Type B pancreatic cell (in vitro differentiated cells): Measurements from ENCODE around the gene ABHD2. TPM values are rescaled to one million over a fixed set of nuclear protein-coding genes. Genes with fewer than 3 reads are reported as not detected.

Source experiments
- DNase-seq: peaks from one replicate; pipeline ENCODE4 v3.0.0; 2021; ENCODE audit warnings: mixed read lengths; ENCODE audit not compliant: unreplicated experiment; ENCODE audit errors: extremely low spot score
- H3K27ac Mint-ChIP-seq: 2 replicates; pipeline ENCODE4 v1.8.0; 2021; ENCODE audit warnings: mild to moderate bottlenecking, mixed read lengths
- H3K27me3 Mint-ChIP-seq: 2 replicates; pipeline ENCODE4 v1.8.0; 2021; ENCODE audit warnings: mixed read lengths
- H3K36me3 Mint-ChIP-seq: 2 replicates; pipeline ENCODE4 v1.8.0; 2021; ENCODE audit warnings: mixed read lengths
- H3K4me1 Mint-ChIP-seq: one replicate; pipeline ENCODE4 v1.8.0; 2021; ENCODE audit warnings: mixed read lengths; ENCODE audit not compliant: unreplicated experiment
- H3K4me3 Mint-ChIP-seq: 2 replicates; pipeline ENCODE4 v1.8.0; 2021; ENCODE audit warnings: mild to moderate bottlenecking, mixed read lengths
- H3K9me3 Mint-ChIP-seq: 2 replicates; pipeline ENCODE4 v1.8.0; 2021; ENCODE audit warnings: mixed read lengths
- total RNA-seq: library from RNA; stranded (reverse); gene quantifications from 2 replicates; pipeline ENCODE4 v1.2.1, GENCODE V29; 2021; ENCODE audit warnings: low replicate concordance
- TF ChIP-seq, protein P1 (sequence below): fragments of 200-600 bp; sonication (generic); conservative IDR thresholded peaks from 2 replicates; pipeline ENCODE4 v1.5.0; 2021; ENCODE audit warnings: antibody characterized with exemption, mild to moderate bottlenecking

The ABHD2 gene
- total RNA-seq, 1 donor from 2014 or later: 55.4 TPM

- TF ChIP-seq, protein P1, sequence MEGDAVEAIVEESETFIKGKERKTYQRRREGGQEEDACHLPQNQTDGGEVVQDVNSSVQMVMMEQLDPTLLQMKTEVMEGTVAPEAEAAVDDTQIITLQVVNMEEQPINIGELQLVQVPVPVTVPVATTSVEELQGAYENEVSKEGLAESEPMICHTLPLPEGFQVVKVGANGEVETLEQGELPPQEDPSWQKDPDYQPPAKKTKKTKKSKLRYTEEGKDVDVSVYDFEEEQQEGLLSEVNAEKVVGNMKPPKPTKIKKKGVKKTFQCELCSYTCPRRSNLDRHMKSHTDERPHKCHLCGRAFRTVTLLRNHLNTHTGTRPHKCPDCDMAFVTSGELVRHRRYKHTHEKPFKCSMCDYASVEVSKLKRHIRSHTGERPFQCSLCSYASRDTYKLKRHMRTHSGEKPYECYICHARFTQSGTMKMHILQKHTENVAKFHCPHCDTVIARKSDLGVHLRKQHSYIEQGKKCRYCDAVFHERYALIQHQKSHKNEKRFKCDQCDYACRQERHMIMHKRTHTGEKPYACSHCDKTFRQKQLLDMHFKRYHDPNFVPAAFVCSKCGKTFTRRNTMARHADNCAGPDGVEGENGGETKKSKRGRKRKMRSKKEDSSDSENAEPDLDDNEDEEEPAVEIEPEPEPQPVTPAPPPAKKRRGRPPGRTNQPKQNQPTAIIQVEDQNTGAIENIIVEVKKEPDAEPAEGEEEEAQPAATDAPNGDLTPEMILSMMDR: no peak
- Mint-ChIP-seq H3K9me3 (peaks cover 5% of the 10 kb centered on the region), H3K36me3 (no peaks in the 10 kb centered on the region), H3K27me3 (no peaks in the 10 kb centered on the region), H3K4me1 (no peaks in the 10 kb centered on the region), H3K27ac (peak overlapping the region; percentile 39), H3K4me3 (no peak overlapping the region)
- no peak for DNase-seq
Measured at GRCh38 chr15:89071471-89071870, 16.8 kb upstream of the ABHD2 start.

DNA sequence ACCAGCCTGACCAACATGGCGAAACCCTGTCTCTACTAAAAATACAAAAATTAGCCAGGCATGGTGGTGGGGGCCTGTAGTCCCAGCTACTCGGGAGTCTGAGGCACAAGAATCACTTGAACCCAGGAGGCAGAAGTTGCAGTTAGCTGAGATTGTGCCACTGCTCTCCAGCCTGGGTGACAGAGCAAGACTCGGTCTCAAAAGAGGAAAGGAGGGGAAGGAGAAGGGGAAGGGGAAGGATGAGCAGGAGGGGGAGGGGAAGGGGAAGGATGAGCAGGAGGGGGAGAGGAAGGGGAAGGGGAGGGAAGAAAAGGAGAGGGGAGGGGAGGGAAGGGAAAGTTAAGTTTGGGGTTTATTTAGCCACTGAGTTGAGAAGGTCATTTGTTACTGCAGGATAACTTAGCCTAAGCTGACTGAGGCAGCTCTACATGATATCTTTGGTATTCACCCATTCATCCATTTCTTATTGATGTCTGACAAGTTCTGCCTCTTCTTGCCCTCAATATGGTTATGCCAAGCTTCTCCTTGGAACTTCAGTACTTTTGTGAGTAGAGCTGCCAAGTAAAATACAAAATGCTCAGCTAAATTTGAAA, 15.9 kb upstream of the ABHD2 start:
- Mint-ChIP-seq H3K4me1 (no peaks in the 10 kb centered on the region), H3K27me3 (no peaks in the 10 kb centered on the region), H3K36me3 (no peaks in the 10 kb centered on the region), H3K9me3 (peaks cover 5% of the 10 kb centered on the region), H3K27ac (no peak overlapping the region), H3K4me3 (no peak overlapping the region)
- no peak for DNase-seq
- TF ChIP-seq, protein P1: no peak

- H3K27ac Mint-ChIP-seq: no peak overlapping the region
- no peaks in the 10 kb centered on the region for H3K9me3 Mint-ChIP-seq
- TF ChIP-seq, protein P1: no peak
- no peak overlapping the region for H3K4me3 Mint-ChIP-seq
- no peaks in the 10 kb centered on the region for H3K36me3 Mint-ChIP-seq
- no peak for DNase-seq
- no peaks in the 10 kb centered on the region for H3K4me1 Mint-ChIP-seq
- peaks cover 11% of the 10 kb centered on the region for H3K27me3 Mint-ChIP-seq
Measured at GRCh38 chr15:89074402-89075012, 13.7 kb upstream of the ABHD2 start.

DNA sequence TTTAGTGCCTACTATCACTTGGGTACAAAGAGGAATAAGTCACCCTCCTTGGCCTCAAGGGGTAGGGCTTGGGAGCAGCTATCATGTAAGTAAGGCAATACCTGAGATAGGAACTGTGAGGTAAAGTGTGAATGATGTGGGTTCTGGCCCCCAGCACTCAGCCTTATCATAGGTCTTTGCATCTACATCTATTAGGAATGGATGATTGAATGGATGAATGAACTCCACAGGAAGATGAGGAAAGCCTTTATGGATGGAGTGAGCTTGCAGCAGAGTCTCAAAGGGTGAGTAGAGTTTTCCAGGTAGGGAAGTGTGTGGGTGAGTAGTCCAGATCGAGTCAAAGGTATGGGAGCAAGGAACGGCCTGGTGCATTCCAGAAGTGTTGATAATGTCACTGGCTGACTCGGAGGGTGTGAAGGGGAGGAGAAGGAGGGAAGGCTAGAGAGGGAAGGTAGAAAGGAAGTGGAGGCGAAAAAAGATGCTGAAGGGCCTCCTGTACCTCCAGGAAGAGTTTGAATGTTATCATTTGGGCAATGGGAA, 13.1 kb upstream of the ABHD2 start:
- Mint-ChIP-seq H3K27me3 (peaks cover 11% of the 10 kb centered on the region), H3K4me1 (no peaks in the 10 kb centered on the region), H3K36me3 (no peaks in the 10 kb centered on the region), H3K4me3 (no peak overlapping the region), H3K27ac (no peak overlapping the region), H3K9me3 (no peaks in the 10 kb centered on the region)
- no peak for DNase-seq
- TF ChIP-seq, protein P1: no peak

DNA sequence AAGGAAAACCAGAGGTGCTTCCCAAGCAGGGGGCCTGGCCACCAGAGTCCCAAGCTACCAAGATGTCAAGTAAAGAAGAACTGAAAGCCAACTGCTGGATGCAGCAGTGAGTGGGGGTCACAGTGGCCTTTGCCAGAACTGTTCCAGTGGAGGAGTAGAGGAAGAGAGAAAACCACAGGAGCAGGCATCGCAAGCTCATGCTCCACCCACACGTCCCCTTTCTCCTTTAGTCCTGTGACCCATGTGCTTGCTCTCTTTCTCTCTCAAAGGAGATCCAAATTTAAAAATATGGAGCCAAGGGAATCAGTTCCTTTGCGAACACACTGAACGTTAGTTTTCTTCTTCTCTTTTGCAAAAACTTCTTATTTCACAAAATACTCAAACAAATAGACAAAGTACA, 12.4 kb upstream of the ABHD2 start:
- DNase-seq: no peak
- TF ChIP-seq, protein P1: no peak
- H3K4me1 Mint-ChIP-seq: no peaks in the 10 kb centered on the region
- no peak overlapping the region for H3K27ac Mint-ChIP-seq
- H3K9me3 Mint-ChIP-seq: no peaks in the 10 kb centered on the region
- no peak overlapping the region for H3K4me3 Mint-ChIP-seq
- H3K27me3 Mint-ChIP-seq: peaks cover 11% of the 10 kb centered on the region
- H3K36me3 Mint-ChIP-seq: no peaks in the 10 kb centered on the region
